ENCODE results near the gene NUDT19.

NUDT19 gene

DNA sequence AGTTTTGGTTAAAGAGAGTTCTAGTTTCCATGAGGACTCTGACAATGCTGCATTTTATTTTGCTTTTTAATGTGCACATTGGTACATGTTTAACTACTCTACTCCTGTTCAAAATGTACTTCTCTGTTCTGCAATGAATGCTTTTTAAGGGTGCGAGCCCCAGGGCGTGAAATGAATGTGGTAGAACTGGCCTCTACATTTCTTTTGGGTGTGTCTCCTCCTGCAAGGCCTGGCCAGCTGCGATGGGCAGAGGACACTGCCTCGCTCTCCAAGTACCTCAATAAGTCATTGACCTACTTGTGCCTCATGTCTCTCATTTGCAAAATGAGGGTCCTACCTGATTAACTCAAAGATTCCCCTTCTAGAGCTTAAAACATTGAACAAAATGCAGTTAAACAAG lies 9.3 kb upstream of the NUDT19 start:
- TF ChIP-seq, protein P1, sequence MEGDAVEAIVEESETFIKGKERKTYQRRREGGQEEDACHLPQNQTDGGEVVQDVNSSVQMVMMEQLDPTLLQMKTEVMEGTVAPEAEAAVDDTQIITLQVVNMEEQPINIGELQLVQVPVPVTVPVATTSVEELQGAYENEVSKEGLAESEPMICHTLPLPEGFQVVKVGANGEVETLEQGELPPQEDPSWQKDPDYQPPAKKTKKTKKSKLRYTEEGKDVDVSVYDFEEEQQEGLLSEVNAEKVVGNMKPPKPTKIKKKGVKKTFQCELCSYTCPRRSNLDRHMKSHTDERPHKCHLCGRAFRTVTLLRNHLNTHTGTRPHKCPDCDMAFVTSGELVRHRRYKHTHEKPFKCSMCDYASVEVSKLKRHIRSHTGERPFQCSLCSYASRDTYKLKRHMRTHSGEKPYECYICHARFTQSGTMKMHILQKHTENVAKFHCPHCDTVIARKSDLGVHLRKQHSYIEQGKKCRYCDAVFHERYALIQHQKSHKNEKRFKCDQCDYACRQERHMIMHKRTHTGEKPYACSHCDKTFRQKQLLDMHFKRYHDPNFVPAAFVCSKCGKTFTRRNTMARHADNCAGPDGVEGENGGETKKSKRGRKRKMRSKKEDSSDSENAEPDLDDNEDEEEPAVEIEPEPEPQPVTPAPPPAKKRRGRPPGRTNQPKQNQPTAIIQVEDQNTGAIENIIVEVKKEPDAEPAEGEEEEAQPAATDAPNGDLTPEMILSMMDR (IDR thresholded peaks at IDR 0.05; ENCODE audit: insufficient read depth, low read length, poor library complexity, severe bottlenecking), result no peak
- DNase-seq (ENCODE audit: extremely low read depth, insufficient read length), result no peak
- Histone ChIP-seq H3K4me3 (replicated peaks; ENCODE audit: low read depth, low read length) (no peak overlapping the region), H3K36me3 (ENCODE audit: control insufficient read depth, insufficient read depth, low read length) (no peaks in the 10 kb centered on the region), H3K27me3 (replicated peaks; ENCODE audit: control insufficient read depth, insufficient read depth, low read length) (no peaks in the 10 kb centered on the region; the same call in 1 of the 2 replicates)

DNA sequence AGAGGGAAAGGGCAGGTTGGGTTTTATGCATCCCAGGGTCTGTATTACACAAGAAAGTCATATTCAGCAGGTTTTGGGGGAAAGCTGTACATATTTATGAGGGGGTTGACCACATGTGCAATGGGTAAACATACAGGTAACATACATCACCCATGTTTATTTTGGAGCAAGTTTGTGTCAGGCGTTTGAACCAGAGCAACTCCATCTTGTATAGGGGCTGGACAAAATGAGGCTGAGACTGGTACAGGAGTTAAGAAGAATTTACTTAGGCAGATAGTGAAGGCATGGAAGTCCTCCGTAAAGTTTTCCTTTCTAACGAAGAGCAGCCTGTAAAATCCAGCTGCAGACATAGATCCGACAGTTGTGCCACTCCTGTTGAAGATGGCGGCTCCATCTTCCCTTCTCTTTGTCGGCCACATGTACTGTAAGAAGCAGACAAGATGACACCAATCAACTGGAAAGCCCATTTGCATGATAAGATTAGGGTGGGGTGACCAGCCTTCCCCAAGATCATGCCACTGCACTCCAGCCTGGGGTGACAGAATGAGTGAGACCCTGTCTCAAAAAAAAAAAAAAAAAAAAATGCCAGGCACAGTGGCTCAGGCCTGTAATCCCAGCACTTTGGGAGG lies 4.7 kb upstream of the NUDT19 start:
- Histone ChIP-seq H3K36me3 (ENCODE audit: control insufficient read depth, insufficient read depth, low read length) (no peaks in the 10 kb centered on the region), H3K4me3 (replicated peaks; ENCODE audit: low read depth, low read length) (no peak overlapping the region), H3K27me3 (replicated peaks; ENCODE audit: control insufficient read depth, insufficient read depth, low read length) (no peaks in the 10 kb centered on the region)
- DNase-seq (ENCODE audit: extremely low read depth, insufficient read length), result no peak
- TF ChIP-seq, protein P1 (IDR thresholded peaks at IDR 0.05; ENCODE audit: insufficient read depth, low read length, poor library complexity, severe bottlenecking), result no peak

DNA sequence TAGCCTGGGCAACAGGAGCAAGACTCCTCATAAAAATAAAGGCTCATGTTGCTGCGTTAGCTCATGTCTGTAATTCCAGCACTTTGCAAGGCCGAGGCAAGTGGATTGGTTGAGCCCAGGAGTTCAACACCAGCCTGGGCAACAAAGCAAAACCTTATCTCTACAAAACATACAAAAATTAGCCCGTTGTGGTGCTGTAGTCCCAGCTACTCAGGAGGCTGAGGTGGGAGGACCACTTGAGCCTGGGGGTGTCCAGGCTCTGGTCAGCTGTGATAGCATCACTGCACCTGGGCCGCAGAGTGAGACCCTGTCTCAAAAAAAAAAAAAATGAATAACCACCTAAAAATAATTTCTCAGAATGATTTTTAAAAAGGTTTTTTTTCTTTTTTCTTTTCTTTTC lies 3.9 kb upstream of the NUDT19 start:
- Histone ChIP-seq H3K36me3 (ENCODE audit: control insufficient read depth, insufficient read depth, low read length) (no peaks in the 10 kb centered on the region), H3K4me3 (replicated peaks; ENCODE audit: low read depth, low read length) (no peak overlapping the region), H3K27me3 (replicated peaks; ENCODE audit: control insufficient read depth, insufficient read depth, low read length) (no peaks in the 10 kb centered on the region)
- DNase-seq (ENCODE audit: extremely low read depth, insufficient read length), result no peak
- TF ChIP-seq, protein P1 (IDR thresholded peaks at IDR 0.05; ENCODE audit: insufficient read depth, low read length, poor library complexity, severe bottlenecking), result no peak

DNA sequence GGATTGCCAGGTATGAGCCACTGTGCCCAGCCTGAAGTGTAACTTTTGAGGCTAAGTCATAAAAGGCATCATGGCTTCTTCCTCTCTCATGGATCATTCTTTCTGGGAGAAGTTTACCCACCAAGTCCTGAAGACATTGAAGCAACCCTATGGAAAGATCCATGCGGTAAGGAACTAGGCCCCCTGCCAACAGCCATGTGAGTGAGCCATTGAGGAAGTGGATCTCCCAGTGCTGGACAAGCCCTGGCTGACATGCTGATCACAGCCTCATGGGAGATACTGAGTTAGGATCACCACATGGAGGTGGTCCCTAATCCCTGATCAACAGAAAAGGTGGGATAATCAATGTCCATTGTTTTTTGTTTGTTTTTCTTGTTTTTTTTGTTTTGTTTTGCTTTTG lies 3.3 kb upstream of the NUDT19 start:
- Histone ChIP-seq H3K36me3 (ENCODE audit: control insufficient read depth, insufficient read depth, low read length) (no peaks in the 10 kb centered on the region), H3K27me3 (replicated peaks; ENCODE audit: control insufficient read depth, insufficient read depth, low read length) (no peaks in the 10 kb centered on the region), H3K4me3 (replicated peaks; ENCODE audit: low read depth, low read length) (no peak overlapping the region)
- TF ChIP-seq, protein P1 (IDR thresholded peaks at IDR 0.05; ENCODE audit: insufficient read depth, low read length, poor library complexity, severe bottlenecking), result no peak
- no peak for DNase-seq (ENCODE audit: extremely low read depth, insufficient read length)

DNA sequence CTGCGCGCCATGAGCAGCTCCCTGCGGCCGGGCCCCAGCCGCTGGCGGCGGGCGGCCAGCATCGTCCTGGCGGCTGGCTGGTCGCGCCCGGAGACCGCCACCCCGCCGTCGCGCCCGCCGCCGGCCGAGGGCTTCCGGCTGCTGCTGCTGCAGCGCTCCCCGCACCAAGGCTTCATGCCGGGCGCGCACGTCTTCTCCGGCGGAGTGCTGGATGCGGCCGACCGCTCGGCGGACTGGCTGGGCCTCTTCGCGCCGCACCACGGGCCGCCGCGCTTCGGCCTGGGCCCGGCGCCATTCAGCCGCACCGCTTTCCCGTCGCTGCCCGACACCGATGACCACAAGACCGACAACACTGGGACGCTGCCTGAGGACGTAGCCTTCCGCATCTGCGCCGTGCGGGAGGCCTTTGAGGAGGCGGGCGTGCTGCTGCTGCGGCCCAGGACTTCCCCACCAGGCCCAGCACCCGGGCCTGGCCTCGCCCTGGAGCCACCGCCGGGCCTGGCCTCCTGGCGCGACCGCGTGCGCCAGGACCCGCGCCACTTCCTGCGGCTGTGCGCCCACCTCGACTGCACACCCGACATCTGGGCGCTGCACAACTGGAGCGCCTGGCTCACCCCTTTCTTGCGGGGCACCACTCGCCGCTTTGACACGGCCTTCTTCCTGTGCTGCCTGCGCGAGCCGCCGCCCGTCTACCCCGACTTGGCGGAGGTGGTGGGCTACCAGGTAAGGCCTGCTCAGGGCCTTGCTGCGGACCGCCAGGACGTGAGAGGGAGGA lies 518 bp downstream of the NUDT19 start:
- TF ChIP-seq, protein P1 (IDR thresholded peaks at IDR 0.05; ENCODE audit: insufficient read depth, low read length, poor library complexity, severe bottlenecking), result no peak
- Histone ChIP-seq H3K4me3 (replicated peaks; ENCODE audit: low read depth, low read length) (peak overlapping the region; percentile 75), H3K36me3 (ENCODE audit: control insufficient read depth, insufficient read depth, low read length) (no peaks in the 10 kb centered on the region; the same call in none of the 2 replicates), H3K27me3 (replicated peaks; ENCODE audit: control insufficient read depth, insufficient read depth, low read length) (no peaks in the 10 kb centered on the region)
- peak; percentile 84 for DNase-seq (ENCODE audit: extremely low read depth, insufficient read length)
